WTC11 (cell line): ENCODE data around the gene ABHD12B. TPM values are rescaled to one million over a fixed set of nuclear protein-coding genes. Genes with fewer than 3 reads are reported as not detected.

Experiments
- ATAC-seq: fragments of 200-7000 bp; cut with Tn5 transposase; 2 replicates; pipeline ENCODE4 v1.10.0; 2021; ENCODE audit warnings: mild to moderate bottlenecking, moderate library complexity
- CTCF ChIA-PET: fragments of 300-600 bp; sonication (Branson Sonifier 250); formaldehyde crosslinking; loops from one replicate; lab custom pipeline; 2021; ENCODE audit warnings: antibody characterized with exemption; lab: Charles Lee
- POLR2A ChIA-PET: fragments of 350-600 bp; sonication (Branson Sonifier 250); formaldehyde crosslinking; loops from one replicate; lab custom pipeline; 2021; ENCODE audit warnings: antibody characterized with exemption; lab: Charles Lee
- DNase-seq: peaks from one replicate; pipeline ENCODE4 v3.0.0; 2021; ENCODE audit warnings: low spot score
- H3K27ac Mint-ChIP-seq: 2 replicates; pipeline ENCODE4 v1.8.0; 2021; ENCODE audit warnings: mixed read lengths
- H3K27me3 Mint-ChIP-seq: 2 replicates; pipeline ENCODE4 v1.8.0; 2021; ENCODE audit warnings: low read depth, mild to moderate bottlenecking, moderate library complexity, mixed read lengths
- H3K36me3 Mint-ChIP-seq: 2 replicates; pipeline ENCODE4 v1.8.0; 2021; ENCODE audit warnings: mixed read lengths
- H3K4me1 Mint-ChIP-seq: 2 replicates; pipeline ENCODE4 v1.8.0; 2022; ENCODE audit warnings: mixed read lengths
- H3K4me3 Mint-ChIP-seq: 2 replicates; pipeline ENCODE4 v1.8.0; 2021; ENCODE audit warnings: mild to moderate bottlenecking, moderate library complexity, mixed read lengths
- H3K9me3 Mint-ChIP-seq: 2 replicates; pipeline ENCODE4 v1.8.0; 2021; ENCODE audit warnings: mixed read lengths
- AFF4 ChIP-seq: sonication (generic); formaldehyde crosslinking; IDR thresholded peaks from 2 replicates; pipeline ENCODE4 v1.8.1; 2023; ENCODE audit warnings: mild to moderate bottlenecking, missing genetic modification reagents, borderline replicate concordance
- ARID4B ChIP-seq: sonication (generic); formaldehyde crosslinking; IDR thresholded peaks from 2 replicates; pipeline ENCODE4 v1.8.0; 2023; ENCODE audit warnings: missing genetic modification reagents, mild to moderate bottlenecking, borderline replicate concordance
- ATF3 ChIP-seq: sonication (generic); formaldehyde crosslinking; conservative IDR thresholded peaks from 2 replicates; pipeline ENCODE4 v1.8.1; 2022; ENCODE audit warnings: mild to moderate bottlenecking, missing genetic modification reagents
- CBFB ChIP-seq: sonication (generic); formaldehyde crosslinking; IDR thresholded peaks from 2 replicates; pipeline ENCODE4 v1.8.1; 2022; ENCODE audit warnings: mild to moderate bottlenecking, low read depth, missing genetic modification reagents
- CREM ChIP-seq: sonication (generic); formaldehyde crosslinking; IDR thresholded peaks from 2 replicates; pipeline ENCODE4 v1.8.1; 2022; ENCODE audit warnings: mild to moderate bottlenecking, missing genetic modification reagents, moderate library complexity
- CTCF ChIP-seq: fragments of 200-600 bp; IDR thresholded peaks from 2 replicates; pipeline ENCODE4 v1.8.0; 2022; ENCODE audit warnings: antibody characterized with exemption
- E2F5 ChIP-seq: sonication (generic); formaldehyde crosslinking; IDR thresholded peaks from 2 replicates; pipeline ENCODE4 v1.8.1; 2022; ENCODE audit warnings: mild to moderate bottlenecking, moderate library complexity, missing genetic modification reagents
- GABPB1 ChIP-seq: sonication (generic); formaldehyde crosslinking; IDR thresholded peaks from 2 replicates; pipeline ENCODE4 v1.8.1; 2023; ENCODE audit warnings: mild to moderate bottlenecking, missing genetic modification reagents
- JAZF1 ChIP-seq: fragments of 250-450 bp; sonication (Bioruptor Pico); IDR thresholded peaks from 2 replicates; pipeline ENCODE4 v1.9.0; 2021; ENCODE audit warnings: moderate library complexity, mild to moderate bottlenecking, inconsistent platforms
- NR2C2 ChIP-seq: sonication (generic); formaldehyde crosslinking; IDR thresholded peaks from 2 replicates; pipeline ENCODE4 v1.8.0; 2022; ENCODE audit warnings: mild to moderate bottlenecking, missing genetic modification reagents
- NR3C1 ChIP-seq: sonication (generic); formaldehyde crosslinking; conservative IDR thresholded peaks from 2 replicates; pipeline ENCODE4 v1.8.1; 2023; ENCODE audit warnings: low read depth, mild to moderate bottlenecking, missing genetic modification reagents
- RELA ChIP-seq: sonication (generic); formaldehyde crosslinking; IDR thresholded peaks from 2 replicates; pipeline ENCODE4 v1.8.1; 2022; ENCODE audit warnings: missing genetic modification reagents, mild to moderate bottlenecking, borderline replicate concordance
- SOX15 ChIP-seq: fragments of 250-450 bp; sonication (Bioruptor Pico); IDR thresholded peaks from 2 replicates; pipeline ENCODE4 v1.9.0; 2021; ENCODE audit warnings: mild to moderate bottlenecking
- TEAD4 ChIP-seq: sonication (generic); formaldehyde crosslinking; IDR thresholded peaks from 2 replicates; pipeline ENCODE4 v1.8.0; 2022; ENCODE audit warnings: mild to moderate bottlenecking, missing genetic modification reagents
- USF2 ChIP-seq: sonication (generic); formaldehyde crosslinking; IDR thresholded peaks from 2 replicates; pipeline ENCODE4 v1.8.1; 2023; ENCODE audit warnings: mild to moderate bottlenecking, missing genetic modification reagents, moderate library complexity
- ZNF263 ChIP-seq: sonication (generic); formaldehyde crosslinking; IDR thresholded peaks from 2 replicates; pipeline ENCODE4 v1.8.1; 2022; ENCODE audit warnings: low read depth, mild to moderate bottlenecking, moderate library complexity, missing genetic modification reagents
- ZNF396 ChIP-seq: fragments of 250-450 bp; sonication (Bioruptor Pico); IDR thresholded peaks from 2 replicates; pipeline ENCODE4 v1.8.0; 2021; ENCODE audit warnings: mild to moderate bottlenecking, moderate library complexity, borderline replicate concordance
- ZNF416 ChIP-seq: fragments of 250-450 bp; sonication (Bioruptor Pico); IDR thresholded peaks from 2 replicates; pipeline ENCODE4 v1.9.0; 2021; ENCODE audit warnings: mild to moderate bottlenecking, inconsistent platforms
- ZNF423 ChIP-seq: fragments of 250-450 bp; sonication (Bioruptor Pico); IDR thresholded peaks from 2 replicates; pipeline ENCODE4 v2.1.2; 2022; ENCODE audit warnings: mild to moderate bottlenecking, moderate library complexity
- total RNA-seq: library from RNA; stranded (reverse); gene quantifications from 3 replicates; pipeline ENCODE4 v1.2.3, GENCODE V29; 2021

Gene ABHD12B
- total RNA-seq, 1 experiment from 2014 or later = 156 TPM

- TF ChIP-seq E2F5 (CRISPR knock-in tag) = no peak
- no peak for TF ChIP-seq ZNF263 (CRISPR knock-in tag)
- no peak for TF ChIP-seq CBFB (CRISPR knock-in tag)
- TF ChIP-seq ATF3 (CRISPR knock-in tag) = no peak
- TF ChIP-seq ZNF396 = no peak
- no peak for TF ChIP-seq JAZF1 (CRISPR knock-in tag)
- no peak for TF ChIP-seq SOX15 (CRISPR knock-in tag)
- no peak for TF ChIP-seq ZNF423 (CRISPR knock-in tag)
- TF ChIP-seq ARID4B = no peak
- TF ChIP-seq RELA (CRISPR knock-in tag) = no peak
- TF ChIP-seq TEAD4 (CRISPR knock-in tag) = no peak
These were observed 47.9 kb upstream of the ABHD12B start (continued) for GRCh38 chr14:50823762-50824636.

GRCh38 chr14:50825307-50825706 lies 46.5 kb upstream of the ABHD12B start:
- ChIA-PET POLR2A (no interaction called here), CTCF (interaction anchor here (0.9 kb wide), 1 partner anchor 35 kb away, joined by 4 read pairs; no protein-coding TSS in a partner anchor)
- H3K4me3 Mint-ChIP-seq = no peak overlapping the region
- no peak for DNase-seq
- H3K9me3 Mint-ChIP-seq = no peaks in the 10 kb centered on the region
- H3K36me3 Mint-ChIP-seq = peaks cover 7% of the 10 kb centered on the region; the same call in 1 of the 2 replicates
- ATAC-seq = no peak
- H3K27ac Mint-ChIP-seq = no peak overlapping the region
- peaks cover 66% of the 10 kb centered on the region for H3K4me1 Mint-ChIP-seq
- H3K27me3 Mint-ChIP-seq = peaks cover 92% of the 10 kb centered on the region
- TF ChIP-seq NR2C2 (CRISPR knock-in tag) = no peak
- no peak for TF ChIP-seq CTCF
- TF ChIP-seq CREM (CRISPR knock-in tag) = no peak
- no peak for TF ChIP-seq AFF4 (CRISPR knock-in tag)
- TF ChIP-seq NR3C1 (CRISPR knock-in tag) = no peak
- no peak for TF ChIP-seq TEAD4 (CRISPR knock-in tag)
- TF ChIP-seq ZNF416 (CRISPR knock-in tag) = no peak
- TF ChIP-seq GABPB1 (CRISPR knock-in tag) = no peak
- TF ChIP-seq USF2 = no peak
- no peak for TF ChIP-seq ARID4B
